Activated CD4-positive, alpha-beta T cell treated with anti-CD3 and anti-CD28 coated beads for 36 hours (primary cell): ENCODE data around the gene SMAD9. TPM values are rescaled to one million over a fixed set of nuclear protein-coding genes. Genes with fewer than 3 reads are reported as not detected.

Experiments
- ATAC-seq: fragments of 200-7000 bp; cut with Tn5 transposase; one replicate; pipeline ENCODE4 v1.10.0; 2021; ENCODE audit warnings: mild to moderate bottlenecking, moderate library complexity
- CTCF ChIA-PET: fragments of 350-600 bp; sonication (Branson Sonifier 250); formaldehyde crosslinking; loops from one replicate; lab custom pipeline; 2021; ENCODE audit warnings: antibody characterized with exemption; lab: Charles Lee
- POLR2A ChIA-PET: fragments of 350-600 bp; sonication (Branson Sonifier 250); formaldehyde crosslinking; loops from one replicate; lab custom pipeline; 2021; ENCODE audit warnings: antibody characterized with exemption, inconsistent platforms; lab: Charles Lee
- DNase-seq: peaks from one replicate; pipeline ENCODE4 v3.0.0-alpha.2; 2020
- H3K27ac Mint-ChIP-seq: one replicate; pipeline ENCODE4 v1.8.0; 2021; ENCODE audit warnings: mixed read lengths
- H3K27me3 Mint-ChIP-seq: one replicate; pipeline ENCODE4 v1.8.0; 2021; ENCODE audit warnings: mixed read lengths
- H3K36me3 Mint-ChIP-seq: one replicate; pipeline ENCODE4 v1.8.0; 2021; ENCODE audit warnings: low read depth, mixed read lengths
- H3K4me1 Mint-ChIP-seq: one replicate; pipeline ENCODE4 v1.8.0; 2021; ENCODE audit warnings: mixed read lengths
- H3K4me3 Mint-ChIP-seq: one replicate; pipeline ENCODE4 v1.8.0; 2021; ENCODE audit warnings: mild to moderate bottlenecking, moderate library complexity, mixed read lengths
- H3K9me3 Mint-ChIP-seq: one replicate; pipeline ENCODE4 v1.8.0; 2021; ENCODE audit warnings: low read depth, mixed read lengths
- intact Hi-C, 2 experiments: fragments of 100-400 bp; cut with DNase I in 1 of 2; cut with micrococcal nuclease in 1 of 2; formaldehyde crosslinking; loops; one replicate each; pipeline versions ENCODE4 v1.14.2 to v1.15.1; 2022 to 2024; cut with DNase I, micrococcal nuclease
- total RNA-seq, 2 experiments: library from RNA; stranded (reverse); gene quantifications; one replicate each; pipeline ENCODE4 v1.2.3, GENCODE V29; 2021

Gene SMAD9
- total RNA-seq, 2 experiments from 2014 or later = 0.14 to 0.18 TPM

DNA sequence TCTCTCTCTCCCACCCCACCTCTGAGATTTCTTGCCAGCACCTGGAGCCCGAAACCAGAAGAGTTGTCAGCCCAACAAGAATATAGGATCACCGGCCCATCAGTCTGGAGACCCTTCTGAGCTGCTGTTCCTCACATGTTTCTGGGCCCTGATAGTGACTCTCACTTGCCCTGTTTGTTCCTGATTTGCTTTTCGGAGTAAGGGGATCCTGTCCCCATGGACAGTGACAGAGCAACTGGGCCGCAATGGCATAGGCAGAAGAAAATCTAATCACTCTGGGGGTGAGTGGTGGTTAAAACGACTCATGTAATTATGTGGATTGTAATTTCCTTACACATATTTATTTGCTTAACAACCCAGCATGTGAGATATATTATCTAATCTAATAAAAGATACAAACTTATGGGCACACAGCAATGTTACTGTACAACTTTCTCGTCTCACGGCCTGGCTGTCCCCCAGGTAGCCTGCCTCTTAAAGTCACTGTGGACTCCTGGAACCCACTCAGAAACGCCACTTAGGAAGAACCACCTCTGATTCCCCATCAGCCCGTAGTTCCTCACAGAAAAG is 663 bp upstream of the SMAD9 start:
- intact Hi-C loops = no loop called here
- CTCF ChIA-PET = no interaction called here

GRCh38 chr13:36919171-36919832 is 736 bp downstream of the SMAD9 start:
- ChIA-PET CTCF (no interaction called here), POLR2A (no interaction called here)
- ATAC-seq = peak; percentile 18
- intact Hi-C loops = no loop called here
- H3K27me3 Mint-ChIP-seq = peaks cover 56% of the 10 kb centered on the region
- peak; percentile 35 for DNase-seq
- no peak overlapping the region for H3K27ac Mint-ChIP-seq
- H3K9me3 Mint-ChIP-seq = no peaks in the 10 kb centered on the region
- peak overlapping the region; percentile 38 for H3K4me3 Mint-ChIP-seq
- H3K4me1 Mint-ChIP-seq = peaks cover 8% of the 10 kb centered on the region
- no peaks in the 10 kb centered on the region for H3K36me3 Mint-ChIP-seq

More for the DNA sequence above, 663 bp upstream of the SMAD9 start:
- Mint-ChIP-seq H3K9me3 (no peaks in the 10 kb centered on the region), H3K4me3 (peak overlapping the region; percentile 65), H3K36me3 (no peaks in the 10 kb centered on the region), H3K27ac (no peak overlapping the region), H3K4me1 (peaks cover 8% of the 10 kb centered on the region), H3K27me3 (peaks cover 52% of the 10 kb centered on the region)
- POLR2A ChIA-PET = no interaction called here
- no peak for ATAC-seq
- no peak for DNase-seq

- CTCF ChIA-PET = no interaction called here
- intact Hi-C loops = no loop called here
- Mint-ChIP-seq H3K4me3 (peak overlapping the region; percentile 38), H3K9me3 (no peaks in the 10 kb centered on the region), H3K27ac (no peak overlapping the region), H3K27me3 (peaks cover 57% of the 10 kb centered on the region), H3K36me3 (no peaks in the 10 kb centered on the region), H3K4me1 (peaks cover 8% of the 10 kb centered on the region)
- no peak for ATAC-seq
- POLR2A ChIA-PET = no interaction called here
- no peak for DNase-seq
These were observed 1.5 kb downstream of the SMAD9 start for GRCh38 chr13:36918246-36919131.

- no peak overlapping the region for H3K4me3 Mint-ChIP-seq
- CTCF ChIA-PET = no interaction called here
- DNase-seq (no peak), ATAC-seq (no peak)
- peaks cover 51% of the 10 kb centered on the region for H3K27me3 Mint-ChIP-seq
- intact Hi-C loops = no loop called here
- POLR2A ChIA-PET = no interaction called here
- peaks cover 8% of the 10 kb centered on the region for H3K4me1 Mint-ChIP-seq
- no peaks in the 10 kb centered on the region for H3K9me3 Mint-ChIP-seq
- no peak overlapping the region for H3K27ac Mint-ChIP-seq
- no peaks in the 10 kb centered on the region for H3K36me3 Mint-ChIP-seq
These were observed 2.7 kb downstream of the SMAD9 start for GRCh38 chr13:36917311-36917710.

GRCh38 chr13:36915896-36916640 is 4.0 kb downstream of the SMAD9 start:
- H3K27ac Mint-ChIP-seq = no peak overlapping the region

GRCh38 chr13:36915106-36915505 is 4.9 kb downstream of the SMAD9 start:
- Mint-ChIP-seq H3K27ac (no peak overlapping the region), H3K36me3 (no peaks in the 10 kb centered on the region), H3K9me3 (no peaks in the 10 kb centered on the region), H3K4me1 (peaks cover 5% of the 10 kb centered on the region), H3K27me3 (peaks cover 52% of the 10 kb centered on the region), H3K4me3 (no peak overlapping the region)
- CTCF ChIA-PET = no interaction called here
- intact Hi-C loops = no loop called here
- ATAC-seq (no peak), DNase-seq (no peak)
- POLR2A ChIA-PET = no interaction called here

More at GRCh38 chr13:36915896-36916640, 4.0 kb downstream of the SMAD9 start:
- H3K4me3 Mint-ChIP-seq = no peak overlapping the region
- H3K27me3 Mint-ChIP-seq = peaks cover 51% of the 10 kb centered on the region
- ATAC-seq (no peak), DNase-seq (no peak)
- intact Hi-C loops = no loop called here
- ChIA-PET CTCF (no interaction called here), POLR2A (no interaction called here)
- no peaks in the 10 kb centered on the region for H3K9me3 Mint-ChIP-seq
- H3K36me3 Mint-ChIP-seq = no peaks in the 10 kb centered on the region
- peaks cover 8% of the 10 kb centered on the region for H3K4me1 Mint-ChIP-seq

DNA sequence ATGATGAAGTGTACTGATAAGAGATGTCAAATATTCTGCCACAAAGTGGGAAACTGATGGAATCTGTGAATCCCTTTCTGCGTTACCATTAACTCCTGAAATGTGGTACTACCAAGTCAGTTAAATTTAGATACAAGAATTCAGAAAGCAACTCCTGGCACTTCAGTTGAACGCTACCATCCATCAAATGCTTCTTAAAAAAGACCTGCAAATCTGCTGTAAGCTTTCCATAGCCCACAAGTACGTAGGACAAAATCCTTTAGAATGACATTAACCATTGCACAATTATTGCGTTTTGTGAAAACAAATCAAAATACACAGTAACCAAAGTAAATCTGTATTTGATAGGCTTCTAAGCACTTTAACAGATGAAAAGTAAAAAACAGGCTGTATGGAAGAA is 5.4 kb downstream of the SMAD9 start:
- intact Hi-C loops = no loop called here
- DNase-seq = no peak
- Mint-ChIP-seq H3K27ac (no peak overlapping the region), H3K4me1 (peaks cover 5% of the 10 kb centered on the region), H3K4me3 (no peak overlapping the region), H3K27me3 (peaks cover 52% of the 10 kb centered on the region), H3K9me3 (no peaks in the 10 kb centered on the region), H3K36me3 (no peaks in the 10 kb centered on the region)
- ChIA-PET CTCF (no interaction called here), POLR2A (no interaction called here)
- no peak for ATAC-seq

GRCh38 chr13:36913463-36913862 is 6.6 kb downstream of the SMAD9 start:
- CTCF ChIA-PET = no interaction called here

DNA sequence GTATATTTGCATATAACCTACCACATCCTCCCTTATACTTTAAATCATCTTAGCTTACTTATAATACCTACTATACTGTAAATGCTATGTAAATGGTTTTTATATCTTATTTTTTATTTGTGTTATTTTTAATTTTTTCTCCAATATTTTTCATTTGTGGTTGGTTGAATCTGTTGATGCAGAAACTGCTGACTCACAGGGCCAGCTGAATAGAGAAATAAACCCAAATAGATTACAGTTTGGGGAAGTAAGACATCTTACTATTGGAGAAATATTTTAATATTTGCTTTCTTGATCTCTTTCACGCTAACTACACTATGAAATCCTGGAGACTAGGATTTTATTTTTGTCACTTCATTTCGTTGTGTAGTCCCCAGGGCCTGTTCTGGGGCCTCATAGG is 7.1 kb downstream of the SMAD9 start:
- no peak for DNase-seq
- ChIA-PET CTCF (no interaction called here), POLR2A (no interaction called here)
- peaks cover 49% of the 10 kb centered on the region for H3K27me3 Mint-ChIP-seq
- H3K4me3 Mint-ChIP-seq = no peak overlapping the region
- no peaks in the 10 kb centered on the region for H3K4me1 Mint-ChIP-seq
- intact Hi-C loops = no loop called here
- H3K9me3 Mint-ChIP-seq = no peaks in the 10 kb centered on the region
- no peak overlapping the region for H3K27ac Mint-ChIP-seq
- no peaks in the 10 kb centered on the region for H3K36me3 Mint-ChIP-seq
- ATAC-seq = no peak

More at GRCh38 chr13:36913463-36913862, 6.6 kb downstream of the SMAD9 start:
- POLR2A ChIA-PET = no interaction called here
- H3K36me3 Mint-ChIP-seq = no peaks in the 10 kb centered on the region
- no peak for DNase-seq
- H3K4me1 Mint-ChIP-seq = no peaks in the 10 kb centered on the region
- H3K27ac Mint-ChIP-seq = no peak overlapping the region
- H3K9me3 Mint-ChIP-seq = no peaks in the 10 kb centered on the region
- H3K4me3 Mint-ChIP-seq = no peak overlapping the region
- intact Hi-C loops = no loop called here
- no peak for ATAC-seq
- peaks cover 50% of the 10 kb centered on the region for H3K27me3 Mint-ChIP-seq

GRCh38 chr13:36912369-36912768 is 7.7 kb downstream of the SMAD9 start:
- H3K27me3 Mint-ChIP-seq = peaks cover 45% of the 10 kb centered on the region

DNA sequence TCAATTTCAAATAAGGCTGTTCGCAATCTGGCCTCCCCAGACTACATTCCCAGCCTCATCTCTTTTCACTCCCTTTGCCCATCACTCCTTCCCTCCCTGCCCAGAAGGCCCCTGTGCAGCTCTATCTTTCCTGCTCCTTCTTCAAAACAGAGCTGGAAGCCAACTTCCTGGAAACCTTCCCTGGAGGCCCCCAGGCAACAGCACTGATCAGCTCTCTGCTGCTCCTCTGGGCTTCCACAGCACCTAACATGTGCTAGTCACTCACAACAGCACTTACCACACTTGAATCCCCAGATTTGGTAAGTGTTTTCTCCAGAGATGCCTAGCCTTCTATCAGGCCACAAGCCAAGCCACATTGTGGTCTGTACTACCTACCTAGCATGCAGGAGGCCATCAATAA is 9.5 kb downstream of the SMAD9 start:
- peaks cover 39% of the 10 kb centered on the region for H3K27me3 Mint-ChIP-seq
- ChIA-PET POLR2A (no interaction called here), CTCF (no interaction called here)
- no peaks in the 10 kb centered on the region for H3K4me1 Mint-ChIP-seq
- no peak overlapping the region for H3K27ac Mint-ChIP-seq
- intact Hi-C loops = no loop called here
- ATAC-seq (no peak), DNase-seq (no peak)
- no peak overlapping the region for H3K4me3 Mint-ChIP-seq
- H3K36me3 Mint-ChIP-seq = no peaks in the 10 kb centered on the region
- no peaks in the 10 kb centered on the region for H3K9me3 Mint-ChIP-seq

More at GRCh38 chr13:36912369-36912768, 7.7 kb downstream of the SMAD9 start:
- no peak for DNase-seq
- ATAC-seq = no peak
- intact Hi-C loops = no loop called here
- Mint-ChIP-seq H3K4me1 (no peaks in the 10 kb centered on the region), H3K9me3 (no peaks in the 10 kb centered on the region), H3K36me3 (no peaks in the 10 kb centered on the region), H3K4me3 (no peak overlapping the region), H3K27ac (no peak overlapping the region)
- ChIA-PET POLR2A (no interaction called here), CTCF (interaction anchor here (0.8 kb wide), 1 partner anchor 97 kb away, joined by 3 read pairs; no protein-coding TSS in a partner anchor)
